Calu3 (cell line): ENCODE results near the gene HECTD1. TPM values are rescaled to one million over a fixed set of nuclear protein-coding genes. Genes with fewer than 3 reads are reported as not detected.
"Not testable (repeated sequence)": the region's sequence is repeated elsewhere in the genome, so short reads cannot be mapped to it uniquely, and the experiment has no call there.

Source experiments
- BruUV-seq: library from RNA; stranded (reverse); fragments of 400-500 nt; replicated peaks from 2 replicates; lab custom pipeline; 2021; lab: Mats Ljungman, UMichigan
- CTCF ChIA-PET: fragments of 300-600 bp; sonication (Branson Sonifier 250); formaldehyde crosslinking; loops from one replicate; lab custom pipeline; 2022; ENCODE audit warnings: antibody characterized with exemption; lab: Charles Lee
- DNase-seq: peaks from one replicate; pipeline ENCODE4 v3.0.0; 2022
- H3K27ac Mint-ChIP-seq: one replicate; pipeline ENCODE4 v1.8.0; 2022; ENCODE audit warnings: mixed read lengths; ENCODE audit not compliant: unreplicated experiment
- H3K27me3 Mint-ChIP-seq: one replicate; pipeline ENCODE4 v1.8.0; 2022; ENCODE audit warnings: mixed read lengths; ENCODE audit not compliant: unreplicated experiment
- H3K36me3 Mint-ChIP-seq: one replicate; pipeline ENCODE4 v1.8.0; 2022; ENCODE audit warnings: mild to moderate bottlenecking, moderate library complexity, mixed read lengths; ENCODE audit not compliant: insufficient read depth, unreplicated experiment
- H3K4me1 Mint-ChIP-seq: one replicate; pipeline ENCODE4 v1.8.0; 2022; ENCODE audit warnings: mild to moderate bottlenecking, low read depth, mixed read lengths; ENCODE audit not compliant: unreplicated experiment
- H3K4me3 Mint-ChIP-seq: one replicate; pipeline ENCODE4 v1.8.0; 2022; ENCODE audit warnings: mild to moderate bottlenecking, low read depth, moderate library complexity, mixed read lengths; ENCODE audit not compliant: unreplicated experiment
- H3K9me3 Mint-ChIP-seq: one replicate; pipeline ENCODE4 v1.8.0; 2022; ENCODE audit warnings: low read depth, mixed read lengths; ENCODE audit not compliant: unreplicated experiment
- intact Hi-C: fragments of 100-400 bp; cut with micrococcal nuclease; formaldehyde crosslinking; loops from one replicate; pipeline ENCODE4 v1.10.0; 2022; ENCODE audit not compliant: unreplicated experiment
- total RNA-seq: library from RNA; stranded (reverse); gene quantifications from 2 replicates; pipeline ENCODE4 v1.2.3, GENCODE V29; 2022
- TF ChIP-seq, protein P1 (sequence below): fragments of 200-600 bp; IDR thresholded peaks from one replicate; pipeline ENCODE4 v1.8.0; 2022; ENCODE audit warnings: antibody characterized with exemption; ENCODE audit not compliant: unreplicated experiment

The HECTD1 gene
- total RNA-seq, 1 experiment from 2014 or later = 98.6 TPM

DNA sequence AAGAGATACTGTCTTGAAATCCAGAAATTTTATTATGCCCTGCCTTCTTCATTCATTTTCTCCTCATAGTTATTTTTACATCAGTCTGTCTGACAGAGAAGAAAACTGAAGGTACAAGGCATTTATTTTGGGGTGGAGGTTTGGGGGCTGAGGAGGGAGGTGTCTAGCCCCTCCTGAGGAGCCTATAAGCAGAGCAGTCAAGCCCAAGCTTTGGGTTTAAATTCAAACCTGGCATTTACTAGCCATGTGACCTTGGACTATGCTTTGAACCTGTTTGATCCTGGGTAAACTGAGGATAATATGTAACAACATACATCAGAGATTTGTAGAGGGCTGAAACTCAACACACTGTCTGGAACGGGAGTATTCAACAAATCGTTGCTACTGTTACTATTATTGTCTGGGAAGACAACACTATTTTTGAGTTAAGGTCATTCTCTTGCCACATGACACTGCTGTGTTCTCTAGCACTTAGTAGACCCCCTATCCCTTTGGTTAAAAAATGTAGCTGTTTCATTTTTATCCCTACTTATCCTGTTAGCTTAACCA lies 115.4 kb downstream of the HECTD1 start:
- Mint-ChIP-seq H3K9me3 (no peaks in the 10 kb centered on the region), H3K4me3 (no peak overlapping the region), H3K4me1 (peaks cover 12% of the 10 kb centered on the region), H3K27me3 (no peaks in the 10 kb centered on the region), H3K27ac (no peak overlapping the region), H3K36me3 (peaks cover 7% of the 10 kb centered on the region)
- intact Hi-C loops = loop anchor here (5.0 kb wide), 1 partner anchor 265 kb away; no protein-coding TSS in a partner anchor
- no peak for DNase-seq
- TF ChIP-seq, protein P1, sequence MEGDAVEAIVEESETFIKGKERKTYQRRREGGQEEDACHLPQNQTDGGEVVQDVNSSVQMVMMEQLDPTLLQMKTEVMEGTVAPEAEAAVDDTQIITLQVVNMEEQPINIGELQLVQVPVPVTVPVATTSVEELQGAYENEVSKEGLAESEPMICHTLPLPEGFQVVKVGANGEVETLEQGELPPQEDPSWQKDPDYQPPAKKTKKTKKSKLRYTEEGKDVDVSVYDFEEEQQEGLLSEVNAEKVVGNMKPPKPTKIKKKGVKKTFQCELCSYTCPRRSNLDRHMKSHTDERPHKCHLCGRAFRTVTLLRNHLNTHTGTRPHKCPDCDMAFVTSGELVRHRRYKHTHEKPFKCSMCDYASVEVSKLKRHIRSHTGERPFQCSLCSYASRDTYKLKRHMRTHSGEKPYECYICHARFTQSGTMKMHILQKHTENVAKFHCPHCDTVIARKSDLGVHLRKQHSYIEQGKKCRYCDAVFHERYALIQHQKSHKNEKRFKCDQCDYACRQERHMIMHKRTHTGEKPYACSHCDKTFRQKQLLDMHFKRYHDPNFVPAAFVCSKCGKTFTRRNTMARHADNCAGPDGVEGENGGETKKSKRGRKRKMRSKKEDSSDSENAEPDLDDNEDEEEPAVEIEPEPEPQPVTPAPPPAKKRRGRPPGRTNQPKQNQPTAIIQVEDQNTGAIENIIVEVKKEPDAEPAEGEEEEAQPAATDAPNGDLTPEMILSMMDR = no peak
- CTCF ChIA-PET = no interaction called here
- BruUV-seq = no TSS peak

GRCh38 chr14:31090883-31091764 lies 116.5 kb downstream of the HECTD1 start:
- BruUV-seq = no TSS peak
- H3K27ac Mint-ChIP-seq = peak overlapping the region; percentile 71

DNA sequence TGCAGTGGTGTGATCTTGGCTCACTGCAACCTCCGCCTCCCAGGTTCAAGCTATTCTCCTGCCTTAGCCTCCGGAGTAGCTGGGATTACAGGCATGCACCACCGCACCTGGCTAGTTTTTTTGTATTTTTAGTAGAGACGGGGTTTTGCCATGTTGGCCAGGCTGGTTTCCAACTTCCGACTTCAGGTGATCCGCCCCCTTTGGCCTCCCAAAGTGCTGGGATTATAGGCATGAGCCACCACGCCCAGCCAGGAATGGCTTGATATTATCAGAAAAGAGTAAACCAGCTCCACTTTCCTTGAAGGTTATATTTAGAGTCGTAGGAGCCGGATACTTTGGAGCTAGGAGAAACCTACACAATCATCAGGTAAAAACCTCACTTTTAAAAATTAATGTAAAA lies 121.1 kb downstream of the HECTD1 start:
- H3K36me3 Mint-ChIP-seq, BruUV-seq, DNase-seq, H3K9me3 Mint-ChIP-seq, H3K27ac Mint-ChIP-seq, H3K27me3 Mint-ChIP-seq, intact Hi-C loops, H3K4me3 Mint-ChIP-seq: not testable (repeated sequence)
- CTCF ChIA-PET = interaction anchor here (0.6 kb wide), 1 partner anchor 924 kb away, joined by 3 read pairs; no protein-coding TSS in a partner anchor
- H3K4me1 Mint-ChIP-seq = peaks cover 12% of the 10 kb centered on the region

More at GRCh38 chr14:31090883-31091764, 116.5 kb downstream of the HECTD1 start:
- peak; percentile 28 for DNase-seq
- CTCF ChIA-PET = interaction anchor here (0.7 kb wide), 1 partner anchor 14 kb away, joined by 4 read pairs; no protein-coding TSS in a partner anchor
- H3K9me3 Mint-ChIP-seq = no peaks in the 10 kb centered on the region
- no peaks in the 10 kb centered on the region for H3K27me3 Mint-ChIP-seq
- peaks cover 12% of the 10 kb centered on the region for H3K4me1 Mint-ChIP-seq
- TF ChIP-seq, protein P1 = no peak
- no peak overlapping the region for H3K4me3 Mint-ChIP-seq
- intact Hi-C loops = loop anchor here (5.0 kb wide), 1 partner anchor 266 kb away; no protein-coding TSS in a partner anchor
- peaks cover 4% of the 10 kb centered on the region for H3K36me3 Mint-ChIP-seq

DNA sequence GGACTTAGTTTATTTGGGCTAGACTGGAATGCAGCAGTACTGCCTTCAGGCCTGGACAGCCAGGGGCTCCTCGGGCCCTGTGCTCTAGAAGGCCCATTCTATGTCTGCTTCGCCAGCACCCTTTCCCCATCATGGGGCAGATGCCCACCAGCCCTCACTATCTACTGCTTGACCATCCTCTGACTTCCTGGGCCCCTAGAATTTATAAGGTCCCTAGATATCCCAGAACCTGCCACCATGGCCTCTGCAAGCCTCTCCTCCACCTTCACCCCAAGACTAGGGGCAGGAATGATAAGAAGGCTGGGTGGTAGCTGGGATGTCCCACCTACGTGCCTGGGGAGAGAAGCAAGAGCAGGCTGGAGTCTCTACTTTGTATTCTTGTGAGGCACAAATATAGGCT lies 122.6 kb downstream of the HECTD1 start:
- DNase-seq = no peak
- TF ChIP-seq, protein P1 = no peak
- no peaks in the 10 kb centered on the region for H3K4me1 Mint-ChIP-seq

More for the DNA sequence above, 122.6 kb downstream of the HECTD1 start:
- BruUV-seq = no TSS peak
- Mint-ChIP-seq H3K4me3 (no peak overlapping the region), H3K9me3 (no peaks in the 10 kb centered on the region), H3K27ac (no peak overlapping the region), H3K36me3 (no peaks in the 10 kb centered on the region), H3K27me3 (no peaks in the 10 kb centered on the region)
- CTCF ChIA-PET = no interaction called here
- intact Hi-C loops = no loop called here
